HepG2 (cell line): ENCODE data around the gene ZC3H4. TPM values are rescaled to one million over a fixed set of nuclear protein-coding genes. Genes with fewer than 3 reads are reported as not detected.

ENCODE experiments used
- CAMTA2 ChIP-seq: sonication (generic); formaldehyde crosslinking; IDR thresholded peaks from 2 replicates; pipeline ENCODE4 v1.4.0; 2020; ENCODE audit warnings: mild to moderate bottlenecking, missing genetic modification reagents, borderline replicate concordance
- CHD4 ChIP-seq: fragments of 200-600 bp; sonication (generic); IDR thresholded peaks from 2 replicates; pipeline ENCODE4 v1.7.0; 2017; ENCODE audit warnings: mild to moderate bottlenecking, low read length, borderline replicate concordance
- DMTF1 ChIP-seq: sonication (generic); formaldehyde crosslinking; IDR thresholded peaks from 2 replicates; pipeline ENCODE4 v1.4.0; 2020; ENCODE audit warnings: mild to moderate bottlenecking, missing genetic modification reagents
- EED ChIP-seq: sonication (generic); formaldehyde crosslinking; IDR thresholded peaks from 2 replicates; pipeline ENCODE4 v1.5.0; 2020; ENCODE audit warnings: mild to moderate bottlenecking, missing genetic modification reagents
- ESRRA ChIP-seq: sonication (generic); formaldehyde crosslinking; IDR thresholded peaks from 2 replicates; pipeline ENCODE4 v1.5.1; 2020; ENCODE audit warnings: mild to moderate bottlenecking, low read depth, missing genetic modification reagents
- GLMP ChIP-seq: sonication (generic); formaldehyde crosslinking; IDR thresholded peaks from 2 replicates; pipeline ENCODE4 v1.9.0; 2021; ENCODE audit warnings: missing genetic modification reagents, mild to moderate bottlenecking, borderline replicate concordance
- MIER2 ChIP-seq: IDR thresholded peaks from 2 replicates; pipeline ENCODE4 v1.6.1; 2016; ENCODE audit warnings: missing biosample characterization, missing genetic modification reagents
- SRF ChIP-seq: IDR thresholded peaks from 2 replicates; pipeline ENCODE4 v1.6.1; 2011; ENCODE audit warnings: mild to moderate bottlenecking, low read depth, low read length, moderate library complexity
- TCF7 ChIP-seq: sonication (generic); IDR thresholded peaks from 2 replicates; pipeline ENCODE4 v1.6.1; 2016; ENCODE audit warnings: antibody characterized with exemption, low read depth
- TOE1 ChIP-seq: sonication (generic); formaldehyde crosslinking; IDR thresholded peaks from 2 replicates; pipeline ENCODE4 v1.4.0; 2020; ENCODE audit warnings: mild to moderate bottlenecking, missing genetic modification reagents
- ZBTB2 ChIP-seq: sonication (generic); formaldehyde crosslinking; IDR thresholded peaks from 2 replicates; pipeline ENCODE4 v1.8.0; 2022; ENCODE audit warnings: low read depth, missing genetic modification reagents
- ZNF276 ChIP-seq: sonication (generic); formaldehyde crosslinking; IDR thresholded peaks from 2 replicates; pipeline ENCODE4 v1.4.0; 2020; ENCODE audit warnings: mild to moderate bottlenecking, low read depth, missing genetic modification reagents
- ZNF576 ChIP-seq: sonication (generic); formaldehyde crosslinking; IDR thresholded peaks from 2 replicates; pipeline ENCODE4 v1.4.0; 2020; ENCODE audit warnings: mild to moderate bottlenecking, missing genetic modification reagents
- ZNF737 ChIP-seq: sonication (generic); formaldehyde crosslinking; IDR thresholded peaks from 2 replicates; pipeline ENCODE4 v1.5.0; 2020; ENCODE audit warnings: missing genetic modification reagents, mild to moderate bottlenecking, borderline replicate concordance
- ZNF790 ChIP-seq: sonication (generic); formaldehyde crosslinking; IDR thresholded peaks from 2 replicates; pipeline ENCODE4 v1.8.0; 2022; ENCODE audit warnings: missing genetic modification reagents, mild to moderate bottlenecking, borderline replicate concordance
- ZSCAN31 ChIP-seq: sonication (generic); formaldehyde crosslinking; IDR thresholded peaks from 2 replicates; pipeline ENCODE4 v1.5.0; 2020; ENCODE audit warnings: low read depth, mild to moderate bottlenecking, missing genetic modification reagents
- ZXDC ChIP-seq: sonication (generic); formaldehyde crosslinking; IDR thresholded peaks from 2 replicates; pipeline ENCODE4 v1.5.0; 2020; ENCODE audit warnings: mild to moderate bottlenecking, missing genetic modification reagents
- polyA plus RNA-seq, 8 experiments: library from polyadenylated mRNA; depleted of rRNA in 3 of 8; stranded (reverse) in 7 of 8; unstranded in 1 of 8; fragments of >200 nt; fragmentation: Illumina TruSeq in 4 of 8; extraction: Trizol in 4 of 8; gene quantifications; 2 replicates each; pipeline versions ENCODE4 v1.2.1 to v1.2.3, GENCODE V29; 2011 to 2016; ENCODE audit warnings: low read depth in 4 of 8, missing spikeins in 1 of 8, mixed read lengths in 1 of 8; ENCODE audit not compliant: insufficient read depth in 1 of 8
- total RNA-seq, 5 experiments: library from RNA; depleted of rRNA; stranded (reverse); fragments of >200 nt; fragmentation: Illumina TruSeq; extraction: Trizol; gene quantifications; 2 replicates each; pipeline ENCODE4 v1.2.3, GENCODE V29; 2016; ENCODE audit warnings: low read depth in 1 of 5

Gene ZC3H4
- total and polyA plus RNA-seq, 2 of the 13 experiments (the other 11 are each of a cell fraction or from before 2014, with no cell fraction given), result 1.8 to 10.7 TPM

- TF ChIP-seq DMTF1 (CRISPR knock-in tag) (no peak), CAMTA2 (no peak), ZSCAN31 (CRISPR knock-in tag) (no peak), EED (CRISPR knock-in tag) (no peak), TOE1 (CRISPR knock-in tag) (no peak), ZXDC (no peak), ZNF576 (CRISPR knock-in tag) (no peak), MIER2 (CRISPR knock-in tag) (no peak), ZNF737 (CRISPR knock-in tag) (no peak), CHD4 (no peak), ZNF790 (CRISPR knock-in tag) (no peak), ZNF276 (CRISPR knock-in tag) (no peak), ZBTB2 (CRISPR knock-in tag) (no peak), SRF (no peak), GLMP (CRISPR knock-in tag) (no peak), ESRRA (no peak), TCF7 (no peak)
Measured at GRCh38 chr19:47107202-47107952, 6.2 kb downstream of the ZC3H4 start (continued).
